Activated CD8-positive, alpha-beta memory T cell treated with anti-CD3 and anti-CD28 coated beads for 1 hour (primary cell): ENCODE results near the gene MPIG6B.

ENCODE experiments used
- DNase-seq, 2 donors: peaks; one replicate each; pipeline ENCODE4 v3.0.0-alpha.2; 2020; ENCODE audit warnings: low read depth in 1 of 2; ENCODE audit errors: extremely low read depth in 1 of 2

The MPIG6B gene

GRCh38 chr6:31720196-31720770 lies 2.9 kb upstream of the MPIG6B start:
- no peak for DNase-seq

GRCh38 chr6:31721351-31722020 lies 1.7 kb upstream of the MPIG6B start, which contains the start of gene LY6G6C:
TSS of gene LY6G6C (minus strand) at chr6:31721746. CDS start at chr6:31721679, 67 bp downstream.
- no peak for DNase-seq

GRCh38 chr6:31722173-31722572 lies 1.0 kb upstream of the MPIG6B start:
- DNase-seq: no peak

- DNase-seq: no peak
Measured at GRCh38 chr6:31723980-31724691, 963 bp downstream of the MPIG6B start.

- no peak for DNase-seq
Measured at GRCh38 chr6:31725502-31726350, 2.6 kb downstream of the MPIG6B start.

- no peak for DNase-seq
Measured at GRCh38 chr6:31727034-31727716, 4.0 kb downstream of the MPIG6B start.

- no peak for DNase-seq
Measured at GRCh38 chr6:31727717-31728671, 4.8 kb downstream of the MPIG6B start.

GRCh38 chr6:31728767-31729514 lies 5.8 kb downstream of the MPIG6B start, which contains the start of gene DDAH2:
TSS of gene DDAH2 (minus strand) at chr6:31729299. CDS start at chr6:31729161, 138 bp downstream.
- DNase-seq: no peak

GRCh38 chr6:31729515-31729978 lies 6.4 kb downstream of the MPIG6B start:
- peak; percentile 58 to 68 for DNase-seq

GRCh38 chr6:31729979-31730630 lies 6.9 kb downstream of the MPIG6B start:
- DNase-seq: peak in 1 of 2 donors; percentile 59

- no peak for DNase-seq
Measured at GRCh38 chr6:31730631-31731086, 7.5 kb downstream of the MPIG6B start.

GRCh38 chr6:31732029-31732428 lies 8.9 kb downstream of the MPIG6B start:
- no peak for DNase-seq

- no peak for DNase-seq
Measured at GRCh38 chr6:31733734-31734133, 10.6 kb downstream of the MPIG6B start.

GRCh38 chr6:31734247-31734820 lies 11.2 kb downstream of the MPIG6B start:
- DNase-seq: peak in 1 of 2 donors; percentile 38

GRCh38 chr6:31734821-31735406 lies 11.7 kb downstream of the MPIG6B start:
- no peak for DNase-seq

GRCh38 chr6:31736021-31736767 lies 13.0 kb downstream of the MPIG6B start, which contains the start of gene CLIC1:
TSS of gene CLIC1 (minus strand) at chr6:31736530. CDS start at chr6:31736300, 230 bp downstream.
- peak; percentile 45 to 63 for DNase-seq
